Hindlimb muscle (tissue), 1 donor: ENCODE measurements around the gene TCERG1L. TPM values are rescaled to one million over a fixed set of nuclear protein-coding genes. Genes with fewer than 3 reads are reported as not detected.

Experiments
- DNase-seq: peaks from one replicate; pipeline ENCODE4 v3.0.0-alpha.2; 2013
- polyA plus RNA-seq: library from polyadenylated mRNA; unstranded; fragments of 120-200 nt; gene quantifications from one replicate; pipeline ENCODE4 v1.2.1, GENCODE V29; 2013; ENCODE audit not compliant: insufficient read length

The TCERG1L gene
- polyA plus RNA-seq, 1 donor, result 0.36 TPM

GRCh38 chr10:131315344-131315743, 3.8 kb upstream of the TCERG1L start:
- no peak for DNase-seq

- no peak for DNase-seq
Measured at GRCh38 chr10:131314799-131315198, 3.3 kb upstream of the TCERG1L start.

GRCh38 chr10:131314148-131314547, 2.6 kb upstream of the TCERG1L start:
- DNase-seq, result no peak

- no peak for DNase-seq
Measured at GRCh38 chr10:131313377-131313776, 1.9 kb upstream of the TCERG1L start.

GRCh38 chr10:131312478-131312836, 936 bp upstream of the TCERG1L start:
- peak; percentile 35 for DNase-seq

GRCh38 chr10:131311402-131311660, 190 bp downstream of the TCERG1L start:
- DNase-seq, result no peak

- no peak for DNase-seq
Measured at GRCh38 chr10:131310551-131311401, 745 bp downstream of the TCERG1L start.

- no peak for DNase-seq
Measured at GRCh38 chr10:131310142-131310541, 1.4 kb downstream of the TCERG1L start.

- no peak for DNase-seq
Measured at GRCh38 chr10:131300508-131300907, 11.0 kb downstream of the TCERG1L start.

- no peak for DNase-seq
Measured at GRCh38 chr10:131290781-131291180, 20.7 kb downstream of the TCERG1L start.

- no peak for DNase-seq
Measured at GRCh38 chr10:131288648-131289047, 22.9 kb downstream of the TCERG1L start.

- no peak for DNase-seq
Measured at GRCh38 chr10:131282961-131283360, 28.6 kb downstream of the TCERG1L start.

GRCh38 chr10:131280101-131280500, 31.4 kb downstream of the TCERG1L start:
- DNase-seq, result no peak

- no peak for DNase-seq
Measured at GRCh38 chr10:131279516-131279915, 32.0 kb downstream of the TCERG1L start.

GRCh38 chr10:131277969-131278368, 33.6 kb downstream of the TCERG1L start:
- DNase-seq, result no peak

- DNase-seq, result no peak
Measured at GRCh38 chr10:131277278-131277677, 34.2 kb downstream of the TCERG1L start.

GRCh38 chr10:131275691-131276090, 35.8 kb downstream of the TCERG1L start:
- no peak for DNase-seq

GRCh38 chr10:131274883-131275282, 36.6 kb downstream of the TCERG1L start:
- DNase-seq, result no peak

GRCh38 chr10:131274133-131274880, 37.2 kb downstream of the TCERG1L start:
- DNase-seq, result no peak

GRCh38 chr10:131273476-131273875, 38.0 kb downstream of the TCERG1L start:
- DNase-seq, result no peak

GRCh38 chr10:131272897-131273451, 38.5 kb downstream of the TCERG1L start:
- DNase-seq, result no peak

- DNase-seq, result no peak
Measured at GRCh38 chr10:131271966-131272365, 39.6 kb downstream of the TCERG1L start.

- no peak for DNase-seq
Measured at GRCh38 chr10:131271195-131271880, 40.2 kb downstream of the TCERG1L start.
